PFSK-1 (cell line): ENCODE data around the gene BMP3.

ENCODE experiments used
- FOXP2 ChIP-seq: optimal IDR thresholded peaks from 2 replicates; pipeline ENCODE3; 2011; ENCODE audit warnings: borderline replicate concordance, control low read depth, inconsistent platforms; ENCODE audit not compliant: insufficient read depth; ENCODE audit errors: extremely low read length, extremely low read depth
- POLR2AphosphoS5 ChIP-seq: IDR thresholded peaks from 2 replicates; pipeline ENCODE4 v1.6.1; 2012; ENCODE audit warnings: low read depth, mild to moderate bottlenecking, control low read depth, low read length, moderate library complexity
- SIN3A ChIP-seq: IDR thresholded peaks from 2 replicates; pipeline ENCODE4 v1.6.1; 2012; ENCODE audit warnings: mild to moderate bottlenecking, low read length, moderate library complexity, borderline replicate concordance; ENCODE audit not compliant: insufficient read depth
- TAF1 ChIP-seq: IDR thresholded peaks from 2 replicates; pipeline ENCODE4 v1.6.1; 2012; ENCODE audit warnings: low read length, control low read depth, borderline replicate concordance; ENCODE audit not compliant: insufficient read depth
- TF ChIP-seq, protein P1 (sequence below), 2 experiments: IDR thresholded peaks; 2 replicates each; pipeline versions ENCODE4 v1.6.1 to v1.8.0; 2011 to 2012; ENCODE audit warnings: low read depth in 2 of 2, low read length in 2 of 2, control low read depth in 1 of 2, inconsistent platforms in 1 of 2, mild to moderate bottlenecking in 1 of 2, moderate library complexity in 1 of 2; ENCODE audit not compliant: insufficient read depth in 1 of 2

BMP3 gene

DNA sequence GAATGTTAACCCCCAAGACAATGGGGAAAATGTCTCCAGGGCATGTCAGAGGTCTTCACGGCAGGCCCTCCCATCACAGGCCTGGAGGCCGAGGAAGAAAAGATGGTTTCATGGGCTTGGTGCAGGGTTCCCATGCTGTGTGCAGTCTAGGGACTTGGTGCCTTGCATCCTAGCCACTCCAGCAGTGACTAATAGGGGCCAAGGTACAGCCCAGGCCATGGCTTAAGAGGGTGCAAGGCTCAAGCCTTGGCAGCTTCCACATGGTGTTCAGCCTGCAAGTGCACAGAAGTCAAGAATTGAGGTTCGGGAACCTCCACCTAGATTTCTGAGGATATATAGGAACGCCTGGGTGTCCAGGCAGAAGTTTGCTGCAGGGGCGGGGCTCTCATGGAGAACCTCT lies 50.6 kb downstream of the BMP3 start:
- TF ChIP-seq POLR2AphosphoS5 (no peak), TAF1 (no peak), SIN3A (no peak), FOXP2 (no peak)
- TF ChIP-seq, protein P1, sequence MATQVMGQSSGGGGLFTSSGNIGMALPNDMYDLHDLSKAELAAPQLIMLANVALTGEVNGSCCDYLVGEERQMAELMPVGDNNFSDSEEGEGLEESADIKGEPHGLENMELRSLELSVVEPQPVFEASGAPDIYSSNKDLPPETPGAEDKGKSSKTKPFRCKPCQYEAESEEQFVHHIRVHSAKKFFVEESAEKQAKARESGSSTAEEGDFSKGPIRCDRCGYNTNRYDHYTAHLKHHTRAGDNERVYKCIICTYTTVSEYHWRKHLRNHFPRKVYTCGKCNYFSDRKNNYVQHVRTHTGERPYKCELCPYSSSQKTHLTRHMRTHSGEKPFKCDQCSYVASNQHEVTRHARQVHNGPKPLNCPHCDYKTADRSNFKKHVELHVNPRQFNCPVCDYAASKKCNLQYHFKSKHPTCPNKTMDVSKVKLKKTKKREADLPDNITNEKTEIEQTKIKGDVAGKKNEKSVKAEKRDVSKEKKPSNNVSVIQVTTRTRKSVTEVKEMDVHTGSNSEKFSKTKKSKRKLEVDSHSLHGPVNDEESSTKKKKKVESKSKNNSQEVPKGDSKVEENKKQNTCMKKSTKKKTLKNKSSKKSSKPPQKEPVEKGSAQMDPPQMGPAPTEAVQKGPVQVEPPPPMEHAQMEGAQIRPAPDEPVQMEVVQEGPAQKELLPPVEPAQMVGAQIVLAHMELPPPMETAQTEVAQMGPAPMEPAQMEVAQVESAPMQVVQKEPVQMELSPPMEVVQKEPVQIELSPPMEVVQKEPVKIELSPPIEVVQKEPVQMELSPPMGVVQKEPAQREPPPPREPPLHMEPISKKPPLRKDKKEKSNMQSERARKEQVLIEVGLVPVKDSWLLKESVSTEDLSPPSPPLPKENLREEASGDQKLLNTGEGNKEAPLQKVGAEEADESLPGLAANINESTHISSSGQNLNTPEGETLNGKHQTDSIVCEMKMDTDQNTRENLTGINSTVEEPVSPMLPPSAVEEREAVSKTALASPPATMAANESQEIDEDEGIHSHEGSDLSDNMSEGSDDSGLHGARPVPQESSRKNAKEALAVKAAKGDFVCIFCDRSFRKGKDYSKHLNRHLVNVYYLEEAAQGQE (IDR thresholded peaks at IDR 0.05; ENCODE audit: insufficient read depth in 1 of 2, low read depth in 2 of 2, low read length in 2 of 2): no peak

DNA sequence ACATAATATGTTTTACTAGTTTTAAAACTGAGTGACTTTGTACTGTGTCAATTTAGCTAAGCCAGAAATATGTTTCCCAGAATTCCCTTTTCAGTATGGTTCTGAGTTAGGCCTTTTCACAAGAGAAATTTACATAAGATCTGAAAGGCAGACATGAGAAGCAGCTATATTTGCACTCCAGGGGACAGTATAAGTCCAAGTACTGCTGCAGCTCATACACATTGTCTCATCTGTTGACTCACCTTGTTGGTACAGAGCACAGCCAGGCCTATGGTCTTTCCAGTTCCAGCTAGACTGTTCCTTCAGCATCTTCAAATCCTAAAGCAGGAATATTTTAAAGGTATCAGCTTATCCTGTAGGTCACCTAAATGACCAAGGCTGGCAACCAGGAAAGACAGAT lies 53.5 kb downstream of the BMP3 start:
- TF ChIP-seq FOXP2: no peak
- TF ChIP-seq TAF1: no peak
- no peak for TF ChIP-seq POLR2AphosphoS5
- no peak for TF ChIP-seq SIN3A
- TF ChIP-seq, protein P1 (IDR thresholded peaks at IDR 0.05; ENCODE audit: insufficient read depth in 1 of 2, low read depth in 2 of 2, low read length in 2 of 2): no peak

DNA sequence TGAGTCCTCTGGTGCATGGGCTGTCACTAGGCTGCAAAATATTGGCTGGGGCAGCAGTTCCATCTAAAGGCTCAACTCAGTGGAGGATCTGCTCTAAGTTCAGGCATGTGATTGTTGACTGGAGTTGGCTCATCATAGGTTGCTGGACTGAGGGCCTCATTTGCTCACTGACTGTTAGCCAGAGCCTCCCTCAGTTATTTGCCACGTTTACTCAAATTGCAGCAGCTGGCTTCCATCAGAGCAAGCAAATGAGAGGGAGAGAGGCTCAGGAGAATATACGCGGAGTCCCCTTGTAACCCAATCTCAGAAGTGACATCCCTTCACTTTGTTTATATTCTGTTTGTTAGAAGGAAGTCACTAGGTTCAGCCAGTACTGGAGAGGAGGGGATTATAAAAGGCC lies 54.1 kb downstream of the BMP3 start:
- TF ChIP-seq SIN3A (no peak), FOXP2 (no peak), TAF1 (no peak), POLR2AphosphoS5 (no peak)
- TF ChIP-seq, protein P1 (IDR thresholded peaks at IDR 0.05; ENCODE audit: insufficient read depth in 1 of 2, low read depth in 2 of 2, low read length in 2 of 2): no peak

DNA sequence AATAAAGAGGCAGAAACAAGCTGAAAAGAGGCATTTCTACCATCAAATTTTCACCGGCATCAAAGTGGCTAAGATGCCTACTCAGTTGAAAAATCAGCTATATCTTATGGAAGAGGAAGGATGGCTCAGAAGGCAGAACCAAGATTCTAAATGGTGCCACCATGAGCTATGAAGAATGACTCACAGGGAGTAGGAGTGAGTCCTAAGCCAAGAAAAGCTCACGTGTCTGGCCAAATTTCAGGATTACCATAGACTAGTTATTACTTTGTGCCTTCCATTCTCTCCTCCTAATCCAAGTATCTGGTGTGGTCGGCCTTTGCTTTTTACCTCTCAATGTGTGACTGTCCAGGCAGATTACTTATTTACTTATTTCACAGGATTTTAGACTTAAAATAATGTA lies 54.8 kb downstream of the BMP3 start:
- TF ChIP-seq SIN3A: no peak
- no peak for TF ChIP-seq POLR2AphosphoS5
- TF ChIP-seq TAF1: no peak
- TF ChIP-seq, protein P1 (IDR thresholded peaks at IDR 0.05; ENCODE audit: insufficient read depth in 1 of 2, low read depth in 2 of 2, low read length in 2 of 2): no peak
- TF ChIP-seq FOXP2: no peak

DNA sequence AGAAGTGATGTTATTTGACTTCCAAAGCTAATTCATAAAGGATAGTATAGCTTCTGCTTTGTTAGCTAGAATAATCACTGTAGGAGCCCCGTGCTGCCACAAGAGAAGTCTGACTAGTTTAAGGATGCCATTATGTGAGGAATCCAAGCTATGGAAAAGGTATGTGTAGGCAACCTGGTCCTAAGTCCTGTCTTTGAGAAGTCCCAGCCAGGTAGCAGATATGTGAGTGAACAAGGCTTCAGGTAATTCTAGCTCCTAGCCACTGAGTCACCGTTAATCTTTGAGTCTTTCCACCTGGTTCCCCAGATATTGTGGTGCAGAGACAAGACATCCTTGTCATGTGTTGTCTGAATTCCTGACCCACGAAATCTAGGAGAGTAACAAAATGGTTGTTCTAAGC lies 55.5 kb downstream of the BMP3 start:
- TF ChIP-seq FOXP2: no peak
- no peak for TF ChIP-seq POLR2AphosphoS5
- TF ChIP-seq SIN3A: no peak
- TF ChIP-seq, protein P1 (IDR thresholded peaks at IDR 0.05; ENCODE audit: insufficient read depth in 1 of 2, low read depth in 2 of 2, low read length in 2 of 2): no peak
- TF ChIP-seq TAF1: no peak
